NCI-H1092 (cell line): Measurements from ENCODE around the gene NUDCD3.

Experiments
- DNase-seq: peaks from one replicate; lab custom pipeline; 2025; lab: John Stamatoyannopoulos, UW

The NUDCD3 gene

DNA sequence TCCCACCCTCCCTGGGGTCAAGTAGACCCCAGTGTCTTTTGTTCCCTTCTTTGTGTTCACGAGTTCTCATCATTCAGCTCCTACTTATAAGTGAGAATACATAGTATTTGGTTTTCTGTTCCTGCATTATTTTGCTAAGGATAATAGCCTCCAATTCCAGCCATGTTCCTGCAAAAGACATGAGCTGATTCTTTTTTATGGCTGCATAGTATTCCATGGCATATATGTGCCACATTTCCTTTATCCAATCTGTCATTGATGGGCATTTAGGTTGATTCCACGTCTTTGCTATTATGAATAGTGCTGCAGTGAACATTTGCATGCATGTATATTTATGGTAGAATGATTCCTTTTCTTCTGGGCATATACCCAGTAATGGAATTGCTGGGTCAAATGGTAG is 136.8 kb downstream of the NUDCD3 start:
- no peak for DNase-seq

DNA sequence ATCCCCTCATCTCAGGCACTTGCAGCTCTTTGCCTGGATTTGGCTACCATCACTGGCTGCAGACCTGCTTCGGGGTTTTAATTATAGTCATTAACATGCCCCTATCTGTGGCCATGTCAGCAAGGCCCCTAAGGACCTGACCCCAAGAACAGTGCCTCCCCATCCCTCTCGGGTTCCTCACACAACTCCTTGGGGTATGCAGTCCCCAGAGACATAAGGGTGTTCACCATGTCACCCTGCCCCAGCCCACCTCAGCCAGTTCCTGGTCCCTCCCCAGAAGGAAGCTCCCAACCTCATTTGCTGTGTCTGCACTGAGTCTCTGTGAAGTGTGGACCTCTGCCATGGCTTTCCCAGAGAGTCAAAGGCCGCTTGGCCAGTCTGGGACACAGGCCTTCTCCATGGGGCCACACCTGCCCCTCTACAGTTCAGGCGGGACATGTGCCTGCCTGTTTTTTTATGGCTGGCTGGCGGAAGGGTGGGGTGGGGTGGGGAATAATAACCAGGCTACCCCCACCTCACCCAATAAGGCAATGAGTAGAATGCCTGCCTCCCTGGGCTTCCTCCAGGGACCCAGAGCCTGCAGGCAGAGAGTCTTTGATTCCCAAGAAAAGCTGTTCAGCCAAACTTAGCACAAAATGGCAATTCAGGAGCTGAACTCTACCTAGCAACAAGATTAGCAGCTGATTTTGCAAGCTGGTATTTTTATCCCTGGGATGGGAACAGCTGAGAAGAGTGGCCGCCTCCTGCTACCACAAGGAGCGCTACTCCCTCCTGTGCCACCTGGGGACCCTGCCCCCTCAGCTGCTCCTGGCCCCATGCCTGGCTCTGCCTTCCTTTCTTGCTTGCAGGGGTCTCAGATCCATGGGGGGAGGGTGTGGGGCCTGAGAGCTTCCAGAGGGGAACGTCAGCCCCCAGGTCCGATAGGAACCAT is 141.3 kb downstream of the NUDCD3 start:
- no peak for DNase-seq

DNA sequence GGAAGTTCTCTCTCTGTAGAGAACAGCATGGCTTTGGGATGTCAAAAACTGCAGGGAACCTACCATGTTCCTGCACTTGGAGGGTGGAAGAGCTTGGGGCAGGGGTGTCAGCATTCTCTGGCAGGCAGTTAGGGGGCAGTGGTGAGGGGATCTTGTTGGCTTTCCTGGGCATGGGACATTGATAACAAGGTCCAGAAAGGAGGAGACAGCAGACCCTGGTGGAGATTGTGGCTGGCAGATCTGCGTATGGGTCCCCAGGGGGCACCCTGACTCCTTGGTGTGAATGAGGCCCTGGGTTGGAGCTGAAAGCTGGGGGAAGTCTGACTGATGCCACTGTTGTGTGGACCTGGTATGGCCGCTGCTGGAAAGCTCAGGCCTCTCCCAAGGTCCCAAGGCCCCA is 142.2 kb downstream of the NUDCD3 start:
- no peak for DNase-seq

DNA sequence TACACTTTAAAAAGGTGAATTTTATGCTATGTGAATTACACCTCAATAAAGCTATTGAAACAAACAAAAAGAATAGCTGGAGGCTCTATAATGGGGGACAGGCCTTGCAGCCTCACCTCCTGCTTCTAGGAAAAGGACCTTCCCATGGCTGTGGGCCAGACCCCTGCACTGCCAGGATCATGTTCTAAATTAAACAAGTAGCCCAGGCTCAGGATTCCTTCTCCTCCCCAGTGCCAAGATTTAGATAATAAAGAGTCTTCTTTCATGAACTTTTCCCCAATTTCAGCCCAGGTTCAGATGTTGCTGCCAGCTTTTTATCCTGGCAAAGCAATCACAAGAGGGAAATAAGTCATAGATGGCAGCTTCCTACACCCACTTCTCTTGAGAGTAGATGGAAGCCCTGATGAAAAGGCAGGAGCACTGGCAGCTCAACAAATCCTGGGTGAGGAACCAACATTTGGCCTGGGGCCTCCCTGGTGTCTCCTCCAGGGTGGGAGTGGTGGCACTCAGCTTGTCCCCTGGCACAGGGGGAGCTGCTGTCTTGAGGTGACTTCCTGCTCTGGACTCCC is 142.8 kb downstream of the NUDCD3 start:
- no peak for DNase-seq

DNA sequence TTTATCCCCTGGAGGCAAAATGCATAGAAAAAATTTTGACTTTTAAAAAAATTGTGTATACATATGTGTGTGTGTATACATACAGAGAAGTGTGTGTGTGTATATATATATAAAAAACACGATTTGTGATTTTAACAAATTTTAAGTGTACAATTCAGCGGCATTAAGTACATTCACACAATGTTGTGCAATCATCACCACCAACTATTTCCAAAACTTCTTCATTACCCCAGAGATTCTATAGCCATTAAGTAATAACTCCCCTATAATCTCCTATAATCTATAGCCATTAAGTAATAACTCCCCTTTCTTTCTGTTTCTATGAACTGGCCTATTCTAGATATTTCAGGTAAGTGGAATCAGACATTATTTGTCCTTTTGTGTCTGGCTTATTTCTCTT is 144.4 kb downstream of the NUDCD3 start:
- DNase-seq: no peak

DNA sequence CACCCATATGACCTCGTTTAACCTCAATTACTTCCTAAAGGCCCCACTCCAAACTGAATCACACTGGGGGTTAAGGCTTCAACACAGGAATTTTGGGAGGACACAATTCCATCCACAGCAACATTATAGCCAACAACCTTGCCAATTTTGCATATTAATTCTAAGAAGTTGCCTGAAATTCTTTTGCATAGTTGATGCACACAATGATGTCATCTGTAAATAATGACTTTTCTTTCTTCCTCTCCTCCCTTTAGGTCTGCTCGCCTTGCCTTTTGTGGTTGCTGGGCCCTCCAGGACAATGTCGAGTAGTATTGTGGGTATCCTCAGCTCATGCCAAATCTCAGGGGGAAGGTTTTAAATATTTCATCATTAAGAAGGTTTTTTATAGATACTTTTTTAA is 149.1 kb downstream of the NUDCD3 start:
- DNase-seq: no peak

DNA sequence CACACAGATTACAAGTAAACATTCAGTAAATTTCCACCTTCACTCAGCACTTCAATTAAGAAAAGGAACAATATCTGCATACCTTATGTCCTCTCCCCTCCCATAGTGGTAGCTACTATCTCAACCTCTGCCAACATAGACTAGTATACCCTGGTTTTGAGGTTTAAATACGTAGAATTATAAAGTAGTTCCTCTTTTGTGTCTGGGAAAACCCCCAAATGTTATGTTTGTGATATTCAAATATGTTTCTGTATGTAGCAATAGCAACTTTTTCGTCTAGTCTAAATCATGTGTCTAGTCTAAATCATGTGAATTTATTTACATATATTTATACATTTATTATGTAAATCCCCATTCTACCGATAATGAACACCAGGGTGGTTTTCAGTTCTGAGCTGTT is 151.9 kb downstream of the NUDCD3 start:
- no peak for DNase-seq

DNA sequence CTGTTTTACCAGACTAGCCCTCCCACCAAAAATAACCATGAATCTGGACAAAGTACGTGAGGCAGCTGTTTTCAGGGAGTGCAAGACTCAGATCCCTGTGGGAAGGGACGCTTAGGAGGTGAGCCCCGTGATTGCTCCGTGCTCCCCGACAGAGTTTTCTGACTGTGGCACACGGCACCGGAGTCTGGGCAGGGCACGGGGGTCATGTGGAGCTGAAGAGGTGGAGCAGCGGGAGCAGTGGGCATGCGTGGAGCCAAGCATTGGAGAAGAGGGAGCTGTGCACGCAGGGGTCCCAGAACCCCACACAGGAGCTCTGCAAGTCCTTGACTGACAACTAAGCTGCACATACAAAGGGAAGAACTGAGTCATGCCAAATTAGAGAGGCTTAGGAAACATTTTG is 154.0 kb downstream of the NUDCD3 start:
- DNase-seq: no peak

DNA sequence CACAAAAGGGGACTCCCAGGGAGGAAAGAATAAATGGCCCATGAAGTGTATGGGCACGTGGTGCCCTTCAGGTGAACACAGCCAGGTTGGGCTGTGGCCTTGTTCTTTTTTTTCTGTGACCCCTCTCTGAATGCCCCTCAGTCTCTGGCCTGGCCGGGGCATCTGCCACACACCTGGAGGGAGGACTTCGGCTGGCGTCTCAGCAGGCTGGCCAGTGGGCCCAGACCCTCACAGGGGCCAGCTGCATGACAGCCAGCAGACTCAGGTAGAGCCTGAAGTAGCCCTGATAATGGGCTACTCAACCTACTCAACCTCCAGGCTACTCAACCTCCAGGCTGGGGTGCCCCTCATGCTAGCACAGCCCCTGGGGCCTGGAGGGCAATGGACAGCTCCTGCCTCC is 155.3 kb downstream of the NUDCD3 start:
- no peak for DNase-seq

DNA sequence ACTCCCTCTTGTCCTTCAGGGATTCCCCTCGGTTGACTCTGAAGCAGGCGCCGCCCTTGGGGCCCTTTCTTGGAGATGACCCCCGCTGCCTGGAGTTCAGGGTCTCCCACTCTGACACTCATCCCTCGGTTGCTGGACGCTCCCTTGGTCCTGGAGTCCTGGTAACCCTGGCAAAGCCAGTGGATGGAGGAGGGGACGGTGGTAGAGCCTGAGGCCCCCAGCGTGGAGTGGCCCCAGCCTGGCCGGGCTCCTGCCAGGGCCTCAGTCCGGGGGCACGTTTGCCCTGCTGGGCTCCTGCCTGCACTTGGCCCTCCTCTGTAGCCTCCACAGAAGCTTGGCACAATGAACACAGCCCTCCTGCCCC is 155.7 kb downstream of the NUDCD3 start:
- no peak for DNase-seq

DNA sequence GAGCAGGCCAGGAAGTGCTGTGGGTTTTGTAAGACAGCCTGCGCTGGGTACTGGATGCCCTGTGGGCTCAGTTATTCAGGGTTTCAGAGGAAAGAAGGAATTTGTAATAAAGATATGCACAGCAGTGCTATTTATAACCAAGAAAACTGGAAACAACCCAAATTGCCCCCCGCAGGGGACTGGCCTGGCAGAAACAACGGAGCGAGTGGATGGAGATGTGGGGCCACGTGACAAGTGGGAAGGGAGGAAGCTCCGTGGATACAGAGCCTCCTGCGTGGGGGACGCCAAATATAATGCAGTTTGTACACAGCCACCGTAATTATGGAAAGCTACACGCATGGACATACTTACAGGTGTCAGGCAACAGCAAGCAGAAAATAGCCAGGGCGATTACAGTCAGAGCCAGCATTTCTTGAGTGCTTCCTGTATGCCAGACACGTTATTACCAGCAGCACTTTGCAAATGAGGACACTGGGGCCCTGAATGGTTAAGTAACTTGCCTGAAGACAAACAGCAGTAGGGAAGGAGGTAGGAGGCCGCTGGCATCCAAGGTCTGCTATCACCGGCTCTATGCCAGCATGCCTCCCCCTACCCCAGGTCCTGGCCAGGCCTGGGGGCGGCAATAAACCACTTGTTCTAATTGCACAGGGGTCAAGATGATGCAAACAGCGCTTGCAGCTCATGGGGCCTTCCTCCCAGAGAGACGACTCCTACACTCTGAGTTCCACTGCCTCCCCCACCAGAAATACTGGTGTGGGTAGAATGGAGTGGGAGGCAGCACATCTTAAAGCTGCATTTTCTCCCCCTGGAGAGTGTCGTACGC is 156.3 kb downstream of the NUDCD3 start:
- DNase-seq: no peak

DNA sequence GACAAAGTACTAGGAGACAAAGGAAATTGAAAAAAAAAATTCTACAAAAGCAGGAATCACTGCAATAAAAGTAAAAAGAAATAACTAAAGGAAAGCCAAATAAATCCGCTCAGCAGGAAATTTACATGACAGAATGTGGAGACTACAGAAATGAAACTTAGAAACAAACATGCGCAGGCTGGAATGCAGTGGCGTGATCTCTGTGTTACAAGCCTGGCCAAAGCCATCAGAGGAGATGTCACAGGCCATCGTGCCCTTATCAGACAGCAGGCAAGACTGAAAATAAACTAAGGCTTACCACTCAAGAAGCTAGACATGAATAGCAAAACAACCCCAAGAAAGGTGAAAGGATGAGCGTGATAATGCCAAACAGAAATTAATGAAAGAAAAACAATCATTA is 158.8 kb downstream of the NUDCD3 start:
- DNase-seq: no peak

DNA sequence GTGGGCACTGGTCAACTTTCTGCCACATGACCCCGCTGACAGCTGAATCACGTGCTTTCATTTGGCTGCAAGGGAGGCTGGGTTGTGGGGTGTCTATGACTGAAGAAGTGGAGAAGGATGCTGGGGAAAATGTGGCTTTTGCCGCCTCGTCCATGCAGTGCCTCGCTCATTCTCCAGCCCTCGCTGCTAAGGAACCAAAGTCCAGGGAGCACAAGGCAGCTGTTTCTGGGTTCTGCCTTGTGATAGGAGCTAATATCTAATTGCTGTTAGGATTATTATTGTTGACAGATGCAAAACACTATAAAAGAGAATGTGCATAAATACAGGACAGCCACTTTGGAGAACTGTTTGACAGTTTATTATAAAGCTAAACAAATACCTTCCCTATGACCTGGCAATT is 160.1 kb downstream of the NUDCD3 start:
- DNase-seq: no peak

DNA sequence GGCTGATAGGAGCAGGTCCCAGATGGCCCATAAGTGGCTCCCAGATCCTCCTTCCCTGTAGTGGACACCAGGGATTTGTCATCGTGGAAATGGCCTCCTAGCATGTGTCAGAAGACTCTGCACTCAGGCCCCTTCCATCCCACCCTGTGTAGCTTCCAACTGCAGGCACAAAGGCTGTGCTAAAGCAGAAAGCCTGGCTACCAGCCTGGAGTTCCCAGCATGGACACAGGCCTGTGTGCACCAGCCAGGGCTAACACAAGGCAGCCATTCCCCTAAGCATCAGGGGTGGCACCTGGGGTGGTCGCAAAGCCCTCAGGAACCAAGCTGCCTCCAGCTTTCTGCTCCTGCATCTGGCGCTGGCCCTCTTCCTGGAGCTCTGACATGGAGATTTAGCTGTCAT is 160.6 kb downstream of the NUDCD3 start:
- no peak for DNase-seq
